Right atrium auricular region (tissue), 2 donors: ENCODE data around the gene RYR3. TPM values are rescaled to one million over a fixed set of nuclear protein-coding genes. Genes with fewer than 3 reads are reported as not detected.

Experiments
- DNase-seq: peaks from one replicate; pipeline ENCODE4 v3.0.0-alpha.2; 2019; ENCODE audit warnings: low spot score
- H3K27ac ChIP-seq, 2 donors: fragments of 200-600 bp; sonication (generic); 1 replicate in 1 of 2; 2 replicates in 1 of 2; pipeline ENCODE4 v1.5.1; 2016 to 2019
- H3K27me3 ChIP-seq, 2 donors: fragments of 200-600 bp; sonication (generic); one replicate each; pipeline versions ENCODE4 v1.5.1 to v1.6.0; 2017 to 2019
- H3K36me3 ChIP-seq: fragments of 200-600 bp; sonication (generic); one replicate; pipeline ENCODE4 v1.5.1; 2016
- H3K4me1 ChIP-seq, 2 donors: fragments of 200-600 bp; sonication (generic); one replicate each; pipeline versions ENCODE4 v1.5.1 to v1.6.0; 2017 to 2019
- H3K4me3 ChIP-seq, 2 donors: fragments of 200-600 bp; sonication (generic); 1 replicate in 1 of 2; 2 replicates in 1 of 2; pipeline ENCODE4 v1.5.1; 2017 to 2019; ENCODE audit warnings: mild to moderate bottlenecking in 1 of 2, moderate library complexity in 1 of 2
- H3K9me3 ChIP-seq, 2 donors: fragments of 200-600 bp; sonication (generic); one replicate each; pipeline ENCODE4 v1.5.1; 2019
- CTCF ChIP-seq, 2 donors: fragments of 200-600 bp; sonication (generic); IDR thresholded peaks; one replicate each; pipeline ENCODE4 v1.5.1; 2019; ENCODE audit warnings: antibody characterized with exemption in 2 of 2
- total RNA-seq, 2 donors: library from RNA; depleted of rRNA; stranded (reverse); fragments of >200 nt; gene quantifications; one replicate each; pipeline ENCODE4 v1.1.0, GENCODE V29; 2016

RYR3 gene
- total RNA-seq, 2 donors from 2014 or later = 0.08 to 0.11 TPM

GRCh38 chr15:33322091-33322490 is 11.3 kb downstream of the RYR3 start:
- H3K9me3 ChIP-seq = no peaks in the 10 kb centered on the region
- no peaks in the 10 kb centered on the region for H3K36me3 ChIP-seq
- DNase-seq = no peak
- H3K27ac ChIP-seq = no peak overlapping the region
- no peak overlapping the region for H3K4me3 ChIP-seq
- H3K27me3 ChIP-seq = no peaks in the 10 kb centered on the region
- H3K4me1 ChIP-seq = no peaks in the 10 kb centered on the region
- TF ChIP-seq CTCF (IDR thresholded peaks at IDR 0.05) = no peak

GRCh38 chr15:33324609-33325008 is 13.8 kb downstream of the RYR3 start:
- Histone ChIP-seq H3K4me3 (no peak overlapping the region), H3K27me3 (no peaks in the 10 kb centered on the region), H3K27ac (no peak overlapping the region), H3K36me3 (no peaks in the 10 kb centered on the region), H3K9me3 (no peaks in the 10 kb centered on the region), H3K4me1 (no peaks in the 10 kb centered on the region)
- no peak for DNase-seq
- no peak for TF ChIP-seq CTCF (IDR thresholded peaks at IDR 0.05)

- Histone ChIP-seq H3K36me3 (no peaks in the 10 kb centered on the region), H3K9me3 (no peaks in the 10 kb centered on the region), H3K4me1 (no peaks in the 10 kb centered on the region), H3K27me3 (no peaks in the 10 kb centered on the region), H3K27ac (no peak overlapping the region), H3K4me3 (no peak overlapping the region)
- no peak for DNase-seq
- no peak for TF ChIP-seq CTCF (IDR thresholded peaks at IDR 0.05)
These were observed 16.1 kb downstream of the RYR3 start for GRCh38 chr15:33326908-33327307.

- Histone ChIP-seq H3K27ac (no peak overlapping the region), H3K4me3 (no peak overlapping the region), H3K36me3 (no peaks in the 10 kb centered on the region), H3K27me3 (no peaks in the 10 kb centered on the region), H3K4me1 (no peaks in the 10 kb centered on the region), H3K9me3 (no peaks in the 10 kb centered on the region)
- no peak for TF ChIP-seq CTCF (IDR thresholded peaks at IDR 0.05)
- DNase-seq = no peak
These were observed 17.3 kb downstream of the RYR3 start for GRCh38 chr15:33328106-33328505.

GRCh38 chr15:33329457-33329856 is 18.7 kb downstream of the RYR3 start:
- no peaks in the 10 kb centered on the region for H3K4me1 ChIP-seq
- no peak overlapping the region for H3K4me3 ChIP-seq
- H3K9me3 ChIP-seq = no peaks in the 10 kb centered on the region
- H3K27me3 ChIP-seq = no peaks in the 10 kb centered on the region
- DNase-seq = no peak
- no peak overlapping the region for H3K27ac ChIP-seq
- H3K36me3 ChIP-seq = no peaks in the 10 kb centered on the region
- no peak for TF ChIP-seq CTCF (IDR thresholded peaks at IDR 0.05)

- H3K4me3 ChIP-seq = no peak overlapping the region
- no peak for TF ChIP-seq CTCF (IDR thresholded peaks at IDR 0.05)
- H3K4me1 ChIP-seq = no peaks in the 10 kb centered on the region
- no peak for DNase-seq
- no peaks in the 10 kb centered on the region for H3K9me3 ChIP-seq
- H3K27me3 ChIP-seq = no peaks in the 10 kb centered on the region
- no peaks in the 10 kb centered on the region for H3K36me3 ChIP-seq
- H3K27ac ChIP-seq = no peak overlapping the region
These were observed 20.2 kb downstream of the RYR3 start for GRCh38 chr15:33330931-33331330.
